ENCODE results near the gene CA10.

CA10 gene

GRCh38 chr17:51709694-51710633 is 448.6 kb downstream of the CA10 start:
- DNase-seq = no peak

GRCh38 chr17:51707216-51707615 is 451.3 kb downstream of the CA10 start:
- DNase-seq = no peak

DNA sequence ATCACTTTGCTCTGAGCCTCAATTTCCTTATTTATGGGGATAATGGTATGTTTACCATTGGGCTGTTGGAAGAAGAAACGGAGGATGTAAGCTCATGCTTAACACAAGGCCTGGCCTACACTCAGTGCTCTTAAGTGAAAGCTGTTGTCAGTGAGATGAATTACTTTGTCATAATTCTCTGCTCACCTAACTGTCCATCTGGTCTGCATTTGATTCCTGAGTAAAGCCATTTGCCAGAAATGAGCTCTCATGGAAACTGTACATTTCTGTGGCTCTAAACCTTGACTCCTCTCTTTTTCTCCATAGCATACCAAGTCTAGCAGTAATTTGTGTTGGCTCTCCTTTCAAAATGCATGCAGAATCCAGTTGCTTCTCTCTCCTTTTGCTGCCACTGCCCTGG is 452.4 kb downstream of the CA10 start:
- DNase-seq = no peak

- no peak for DNase-seq
Measured at GRCh38 chr17:51703361-51704341, 454.9 kb downstream of the CA10 start.

- no peak for DNase-seq
Measured at GRCh38 chr17:51702963-51703360, 455.6 kb downstream of the CA10 start.

DNA sequence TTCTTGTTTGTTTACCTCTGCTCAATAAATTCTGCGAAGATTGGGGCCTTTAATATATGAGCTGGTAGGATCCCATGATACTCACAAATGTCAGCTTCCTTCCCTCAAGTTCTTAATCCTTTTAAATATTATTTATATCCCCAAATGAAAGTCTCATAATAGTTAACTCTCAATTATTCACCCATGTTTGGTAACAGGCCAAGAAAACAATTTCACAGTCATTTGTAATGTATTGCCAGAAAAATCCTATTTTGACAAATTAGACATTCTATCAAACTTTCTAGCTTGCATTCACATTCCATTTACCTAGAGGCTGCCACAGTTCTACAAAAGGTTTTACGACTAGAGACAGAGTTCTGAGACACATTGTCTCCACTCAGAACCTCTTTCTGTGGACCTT is 457.0 kb downstream of the CA10 start:
- no peak for DNase-seq

DNA sequence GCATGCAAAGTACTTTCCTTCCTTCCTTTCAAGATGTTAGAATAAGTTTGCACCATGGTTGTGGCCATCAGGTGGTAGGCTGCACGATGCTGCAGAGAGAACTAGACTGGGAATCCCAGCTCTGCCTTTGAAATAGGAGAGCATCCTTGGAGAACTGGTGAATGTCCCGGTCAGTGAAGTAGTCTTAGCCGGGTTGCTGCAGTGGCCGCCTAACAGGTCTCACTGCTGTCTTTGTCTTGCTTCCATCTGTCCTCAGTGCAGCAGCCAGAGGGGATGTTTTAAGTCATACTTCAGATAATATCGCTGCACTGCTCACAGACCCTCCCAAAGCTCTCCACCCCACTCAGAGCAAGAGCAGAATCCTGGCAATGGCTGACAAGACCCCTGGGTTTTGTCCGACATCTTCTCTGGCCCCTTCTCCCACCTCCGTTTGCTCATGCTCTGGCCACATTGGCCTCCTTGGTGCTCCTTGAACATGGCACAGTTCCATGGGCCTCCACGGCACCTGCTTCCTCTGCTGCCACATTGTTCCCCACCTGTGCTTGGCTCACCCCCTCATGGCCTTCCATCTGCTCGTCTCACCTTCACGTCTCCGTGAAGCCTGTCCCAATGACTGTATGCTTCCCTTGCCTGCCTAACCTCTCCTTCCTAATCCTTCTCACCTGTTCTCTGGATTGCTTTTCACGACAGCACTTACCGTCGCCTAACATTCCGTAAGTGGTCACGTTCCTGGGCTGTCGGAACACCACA is 458.3 kb downstream of the CA10 start:
- no peak for DNase-seq

DNA sequence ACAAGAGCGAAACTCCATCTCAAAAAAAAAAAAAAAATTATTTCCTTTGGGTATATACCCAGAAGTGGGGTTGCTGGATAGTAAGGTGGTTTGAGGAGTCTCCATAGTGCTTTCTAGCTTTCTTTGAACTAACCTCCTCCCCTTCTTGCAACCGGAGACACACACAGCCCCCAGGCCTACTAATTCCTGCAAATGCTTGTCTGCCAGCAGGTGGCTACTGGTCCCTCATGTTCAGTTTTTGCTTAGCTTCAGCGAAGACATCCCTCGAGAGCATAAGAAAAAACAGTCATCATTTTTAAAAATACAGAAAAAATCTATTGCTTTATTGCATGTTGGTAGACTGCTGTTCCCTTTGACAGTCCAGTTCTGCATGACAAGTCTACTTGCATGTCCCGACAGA is 459.2 kb downstream of the CA10 start:
- no peak for DNase-seq

- DNase-seq = no peak
Measured at GRCh38 chr17:51692917-51693316, 465.6 kb downstream of the CA10 start.

DNA sequence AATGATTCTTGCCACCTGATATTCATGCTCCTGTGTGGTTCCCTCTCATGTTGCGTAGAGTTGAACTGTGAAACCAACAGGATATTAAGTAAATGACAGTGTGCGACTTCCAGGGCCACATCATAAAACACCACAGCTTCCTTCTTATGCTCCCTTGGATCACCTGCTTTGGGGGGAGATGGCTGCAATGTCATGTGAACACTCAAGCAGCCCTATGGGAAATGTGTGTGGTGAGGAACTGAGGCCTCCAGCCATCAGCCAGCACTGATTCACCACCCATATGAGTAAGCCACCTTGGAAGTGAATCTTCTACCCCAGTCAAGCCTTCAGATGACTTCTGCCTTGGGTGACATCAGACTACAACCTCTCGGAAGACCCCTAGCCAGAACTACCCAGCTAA is 470.6 kb downstream of the CA10 start:
- no peak for DNase-seq

GRCh38 chr17:51685287-51685909 is 473.1 kb downstream of the CA10 start:
- no peak for DNase-seq

- DNase-seq = no peak
Measured at GRCh38 chr17:51684214-51684613, 474.3 kb downstream of the CA10 start.

GRCh38 chr17:51683291-51683690 is 475.2 kb downstream of the CA10 start:
- no peak for DNase-seq

DNA sequence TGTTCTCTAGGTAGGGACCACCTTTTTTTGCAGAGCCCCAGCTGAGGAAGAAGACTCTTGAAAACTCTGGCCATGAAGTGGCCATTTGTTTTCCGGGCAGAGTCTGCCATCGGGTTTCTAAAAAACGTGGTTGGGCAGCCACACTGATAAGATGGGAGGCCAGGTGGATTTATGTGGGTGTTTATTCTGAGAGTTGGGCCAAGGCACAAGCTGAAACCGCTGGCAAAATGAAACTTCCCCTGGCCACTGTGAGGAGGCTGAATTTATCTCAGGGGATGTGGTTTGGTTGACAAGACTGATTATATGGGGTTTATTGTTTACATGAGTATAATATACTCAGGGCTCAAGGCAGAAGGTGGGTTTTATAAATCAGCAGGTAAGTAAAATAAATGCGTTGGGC is 476.4 kb downstream of the CA10 start:
- no peak for DNase-seq

DNA sequence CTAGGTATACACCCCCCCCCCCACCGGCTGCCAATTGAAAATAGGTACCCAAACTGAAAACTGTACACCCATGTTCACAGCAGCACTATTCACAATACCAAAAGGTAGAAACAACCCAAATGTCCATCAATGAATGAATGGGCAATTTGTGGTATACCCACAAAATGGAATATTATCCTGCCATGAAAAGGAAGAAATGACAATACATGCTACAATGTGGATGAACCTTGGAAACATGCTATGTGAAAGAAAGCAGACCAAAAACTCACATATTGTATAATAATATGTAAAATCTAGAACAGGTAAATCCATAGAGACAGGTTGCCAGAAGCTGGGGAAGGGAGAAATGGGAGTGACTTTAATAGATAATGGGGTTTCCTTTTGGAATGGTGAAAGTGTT is 480.6 kb downstream of the CA10 start:
- no peak for DNase-seq

DNA sequence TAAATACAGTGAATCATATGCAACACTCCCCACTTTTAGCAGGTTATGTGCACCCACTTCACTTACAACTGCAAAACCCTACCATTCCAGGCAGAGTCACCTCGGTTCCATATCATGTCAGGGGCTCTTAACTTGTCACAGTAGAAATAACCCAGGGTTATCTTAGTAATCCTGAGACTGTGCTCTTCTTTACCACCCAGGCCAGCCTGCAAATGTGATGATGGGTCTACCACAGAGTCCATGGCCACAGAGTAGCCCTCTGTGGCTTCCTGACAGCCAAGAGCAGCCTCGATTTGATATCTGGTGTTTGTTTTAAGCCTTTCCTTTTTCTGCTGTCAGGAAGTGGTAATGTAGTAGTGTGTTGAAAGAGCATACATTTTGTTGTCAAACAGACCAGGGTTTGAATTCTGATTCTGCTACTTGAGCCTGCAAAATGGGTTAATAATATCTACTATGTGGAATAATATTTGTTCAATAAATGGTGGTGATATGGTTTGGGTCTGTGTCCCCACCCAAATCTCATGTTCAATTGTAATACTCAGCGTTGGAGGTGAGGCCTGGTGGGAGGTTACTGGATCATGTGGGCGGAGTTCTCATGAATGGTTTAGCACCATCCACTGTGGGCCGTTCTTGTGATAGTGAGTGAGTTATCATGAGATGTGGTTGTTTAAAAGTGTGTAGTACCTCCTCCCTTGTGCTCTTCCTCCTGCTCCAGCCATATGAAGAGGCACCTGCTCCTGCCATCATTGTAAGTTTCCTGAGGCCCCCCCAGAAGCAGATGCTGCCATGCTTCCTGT is 481.6 kb downstream of the CA10 start:
- DNase-seq = no peak

GRCh38 chr17:51674579-51675255 is 483.8 kb downstream of the CA10 start:
- no peak for DNase-seq

GRCh38 chr17:51673070-51673469 is 485.4 kb downstream of the CA10 start:
- no peak for DNase-seq

DNA sequence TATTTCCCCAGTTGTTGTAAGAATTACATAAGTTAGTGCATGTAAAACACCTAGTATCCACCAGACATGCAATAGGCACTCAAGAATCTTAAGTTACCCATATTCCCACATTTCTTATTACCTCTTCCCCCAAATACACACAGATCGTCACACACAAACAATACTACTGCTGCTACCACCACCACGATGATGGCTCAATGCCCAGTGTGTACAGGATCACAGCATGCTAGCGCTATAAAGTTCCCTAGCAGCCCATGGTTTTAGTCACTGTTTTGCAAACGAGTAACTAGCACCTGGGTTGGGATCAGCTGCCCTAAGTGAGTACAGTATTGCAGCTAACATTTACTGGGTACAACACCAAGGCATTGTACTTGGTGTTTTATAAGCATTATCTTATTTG is 486.4 kb downstream of the CA10 start:
- DNase-seq = no peak

DNA sequence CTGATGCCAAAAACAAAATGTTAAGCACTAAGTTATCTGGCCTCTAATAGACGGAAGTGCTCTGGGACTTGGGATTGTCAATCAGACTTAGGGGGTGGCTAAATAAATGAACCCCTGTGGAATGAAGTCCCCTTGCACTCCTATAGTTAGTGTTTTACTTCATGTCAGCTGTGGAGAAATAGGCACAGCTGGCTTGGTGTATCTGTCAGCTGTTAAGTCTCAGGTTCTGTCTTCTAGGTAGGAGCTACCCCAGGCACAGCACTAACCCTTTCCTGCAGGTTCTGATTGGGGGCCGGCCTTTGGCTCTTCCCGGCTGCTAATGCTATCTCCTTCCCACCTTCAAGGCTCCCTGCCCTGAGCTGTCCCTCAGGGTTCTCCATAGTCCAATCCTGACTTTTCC is 487.6 kb downstream of the CA10 start:
- no peak for DNase-seq

GRCh38 chr17:51668963-51669246 is 489.6 kb downstream of the CA10 start:
- DNase-seq = no peak

Data from inflammatory macrophage (primary cell).